Kidney glomerular epithelial cell (primary cell): ENCODE measurements around the gene FAM149A.

Experiments used
- DNase-seq: peaks from one replicate; lab custom pipeline; 2025; lab: John Stamatoyannopoulos, UW

Gene FAM149A

DNA sequence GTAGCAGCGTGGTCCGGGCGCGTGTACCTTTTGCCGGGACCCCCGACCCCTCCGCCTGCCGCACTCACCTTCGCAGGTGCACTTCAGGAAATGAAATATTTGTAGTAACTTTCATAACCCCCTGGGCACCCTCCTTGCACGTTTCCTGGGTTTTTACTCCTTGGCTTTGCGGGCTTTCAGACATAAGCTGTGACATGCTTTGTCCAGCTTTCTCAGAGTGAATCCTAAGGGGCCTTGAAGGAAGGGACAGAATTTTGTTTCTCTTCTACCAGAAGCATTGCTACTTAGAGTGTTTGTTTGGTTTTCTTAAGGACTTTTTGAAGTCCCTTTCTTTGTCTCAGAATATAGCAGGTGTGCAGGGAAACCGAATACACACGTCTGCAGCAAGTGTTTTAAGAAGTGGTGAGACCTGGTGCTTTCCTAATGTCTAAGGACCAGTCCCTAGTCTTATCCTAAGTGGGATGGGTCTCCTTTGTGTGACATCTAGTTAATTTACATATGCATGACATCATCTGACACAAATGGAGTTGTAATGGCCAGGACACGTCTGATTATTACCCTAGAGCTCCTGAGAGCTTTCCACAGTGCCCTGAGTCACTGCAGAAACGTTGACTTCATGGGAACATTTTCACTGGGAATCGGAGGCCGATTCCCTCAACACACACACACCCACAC is 1.3 kb downstream of the FAM149A start:
- peak; percentile 40 for DNase-seq

DNA sequence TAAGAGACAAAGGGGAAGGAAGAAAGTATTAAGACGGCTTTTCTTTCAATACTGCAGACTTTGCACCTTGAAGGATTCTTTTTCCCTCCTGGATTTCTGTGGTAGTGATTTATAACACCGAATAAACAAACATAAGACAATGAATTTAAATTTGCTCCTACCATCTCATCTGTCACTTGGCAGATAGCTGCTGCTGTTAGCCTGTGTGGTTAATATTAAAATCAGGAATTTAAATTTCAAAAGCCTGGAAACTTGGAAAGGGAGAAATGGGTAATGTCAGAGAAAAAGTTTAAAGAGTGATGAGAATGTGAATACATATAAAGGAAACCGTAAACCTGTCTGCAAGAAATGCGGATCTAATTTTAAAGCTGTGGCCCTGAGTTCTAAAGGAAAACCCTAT is 3.4 kb downstream of the FAM149A start:
- DNase-seq: no peak

GRCh38 chr4:186108391-186108790 is 3.9 kb downstream of the FAM149A start:
- DNase-seq: no peak

- DNase-seq: no peak
These were observed 4.7 kb downstream of the FAM149A start for GRCh38 chr4:186109245-186109644.

DNA sequence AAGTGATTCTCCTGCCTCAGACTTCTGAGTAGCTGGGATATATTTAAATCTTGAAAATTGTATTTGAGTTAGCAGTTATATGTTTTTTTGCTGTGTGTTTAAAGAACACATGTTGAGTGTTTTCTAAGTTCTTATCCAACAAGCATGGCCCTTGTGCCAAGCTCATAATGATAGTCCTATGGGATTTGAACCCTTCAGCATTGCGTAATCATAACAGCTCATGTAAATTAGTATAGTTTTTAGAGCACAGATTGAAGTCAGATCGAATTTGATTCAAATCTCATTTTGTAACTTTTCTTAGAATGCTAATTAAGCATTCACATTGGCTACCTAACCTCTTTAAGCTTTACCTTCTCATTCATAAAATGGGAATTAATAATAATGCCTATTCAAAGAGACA is 12.2 kb downstream of the FAM149A start:
- no peak for DNase-seq

- peak; percentile 13 for DNase-seq
These were observed 14.1 kb downstream of the FAM149A start for GRCh38 chr4:186118582-186118981.

DNA sequence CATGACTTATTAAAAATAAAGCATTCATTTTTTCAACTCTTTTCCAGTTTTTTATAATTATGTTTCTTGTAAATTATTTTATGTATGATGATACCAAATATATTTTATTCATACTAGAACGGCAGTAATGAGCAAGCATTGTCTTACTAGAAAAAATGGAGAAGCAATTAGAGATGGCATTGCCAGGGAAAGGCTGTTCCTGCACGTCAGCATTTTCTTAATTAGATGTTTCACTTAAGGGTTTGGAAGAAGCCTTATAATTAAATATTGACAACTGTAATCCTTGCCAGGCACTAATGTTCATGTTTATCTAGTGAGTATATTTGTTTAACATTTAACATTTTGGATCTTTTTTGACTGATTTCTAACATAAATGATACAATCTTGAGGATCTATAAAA is 16.6 kb downstream of the FAM149A start:
- DNase-seq: no peak

DNA sequence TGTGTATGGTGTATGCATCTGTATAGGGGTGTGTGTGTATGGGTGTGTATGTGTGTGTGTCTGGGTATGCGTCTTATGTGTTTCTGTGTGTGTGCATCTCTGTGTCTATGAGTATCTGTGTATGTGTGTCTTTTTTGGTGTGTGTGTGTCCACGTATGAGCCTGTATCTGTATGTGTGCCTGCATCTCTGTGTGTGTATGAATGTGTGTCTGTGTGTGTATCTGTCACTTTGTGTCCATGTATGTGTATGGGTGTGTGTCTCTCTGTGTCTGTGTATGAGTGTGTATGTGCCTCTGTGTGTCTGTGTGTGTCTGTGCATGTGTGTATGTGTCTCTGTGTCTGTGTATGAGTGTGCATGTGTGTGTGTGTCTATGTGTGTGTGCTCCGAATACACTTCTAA is 24.3 kb downstream of the FAM149A start:
- no peak for DNase-seq

- no peak for DNase-seq
These were observed 27.4 kb downstream of the FAM149A start for GRCh38 chr4:186131935-186132334.

DNA sequence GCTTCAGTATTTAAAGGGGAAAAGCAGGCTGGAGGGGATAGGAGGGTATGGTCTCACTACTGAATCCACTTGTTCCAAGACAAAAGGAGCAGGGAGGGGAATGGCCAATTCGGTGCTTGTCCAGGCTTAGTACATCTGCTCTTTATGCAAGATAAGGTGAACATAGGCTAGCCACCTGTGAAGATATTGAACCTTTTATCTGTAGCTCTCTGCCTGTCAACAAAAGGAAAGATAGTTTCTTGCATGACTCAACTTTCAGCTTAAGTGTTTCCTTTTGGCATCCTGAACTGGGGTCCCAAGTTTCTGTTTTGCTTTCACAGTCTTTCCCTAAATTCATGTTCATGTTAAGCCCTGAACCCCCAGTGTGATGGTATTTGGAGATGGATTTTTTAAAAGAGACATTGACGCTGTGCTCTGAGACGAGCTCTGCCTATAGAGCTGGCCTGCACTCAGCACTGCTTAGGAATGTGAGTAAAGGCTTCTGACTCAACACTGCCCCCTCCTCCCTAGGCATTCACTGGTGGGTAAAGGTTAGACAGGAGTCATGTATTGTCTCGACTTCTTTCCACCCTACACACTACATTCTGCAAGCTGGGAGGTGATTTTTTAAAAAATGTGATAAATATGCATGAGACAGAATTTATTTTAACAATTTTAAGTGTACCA is 28.2 kb downstream of the FAM149A start:
- peak; percentile 54 for DNase-seq

- DNase-seq: no peak
These were observed 29.8 kb downstream of the FAM149A start for GRCh38 chr4:186134257-186134656.

DNA sequence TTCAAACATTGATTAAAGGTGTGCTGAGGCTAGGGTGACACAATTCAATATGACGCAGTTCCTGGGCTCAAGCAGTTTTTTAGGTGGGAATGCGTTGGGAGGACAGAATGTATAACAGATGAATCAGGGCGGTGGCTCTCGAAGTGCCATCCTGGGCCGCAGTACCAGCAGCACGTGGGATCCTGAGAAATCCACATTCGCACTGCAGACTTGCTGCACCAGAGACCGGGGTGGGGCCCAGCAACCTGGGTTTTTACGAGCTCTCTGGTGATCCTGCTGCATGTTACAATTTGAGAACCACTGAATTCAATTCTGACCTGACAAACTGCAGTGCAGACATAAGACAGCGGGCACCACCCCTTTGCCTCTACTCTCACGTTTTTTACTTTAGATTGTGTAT is 30.4 kb downstream of the FAM149A start:
- DNase-seq: no peak

- DNase-seq: peak; percentile 12
These were observed 32.8 kb downstream of the FAM149A start for GRCh38 chr4:186137196-186137794.

DNA sequence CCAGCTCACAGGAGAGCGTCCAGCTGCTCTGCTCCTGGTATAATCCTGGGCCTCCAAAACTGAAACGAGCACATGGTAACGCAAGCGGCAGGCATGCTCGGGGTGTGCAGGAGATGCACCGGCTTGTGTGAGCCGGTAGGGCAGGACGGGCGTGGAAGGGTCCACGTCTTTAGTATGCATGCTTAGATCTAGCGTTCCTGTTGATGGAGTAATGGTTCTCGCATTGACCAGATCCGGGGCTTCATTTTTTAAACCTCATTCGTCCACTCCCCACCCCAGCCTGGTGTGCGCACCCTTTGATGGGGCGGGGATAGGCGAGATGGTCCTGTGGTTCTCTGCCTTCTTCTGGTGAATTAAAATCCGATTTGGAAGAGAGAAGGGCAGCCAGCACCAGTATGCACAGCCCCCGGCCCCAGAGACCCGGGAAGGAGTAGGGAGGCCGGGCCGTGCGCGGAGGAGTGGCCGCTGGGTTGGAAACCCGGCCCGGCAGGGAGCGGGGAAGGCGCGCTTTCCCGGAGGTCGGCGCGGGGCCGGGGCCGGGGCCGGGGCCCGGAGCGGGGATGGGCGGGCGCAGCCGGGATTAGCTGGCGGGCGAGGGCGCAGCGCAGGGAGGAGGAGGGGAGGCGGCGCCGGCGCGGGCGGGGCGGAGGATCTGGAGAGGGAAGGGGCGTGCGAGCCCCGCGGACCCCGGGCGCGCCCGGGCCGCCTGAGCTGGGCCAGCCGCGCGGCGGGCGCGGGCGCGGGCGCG is 39.9 kb downstream of the FAM149A start:
- DNase-seq: peak; percentile 30

- peak; percentile 52 for DNase-seq
These were observed 40.6 kb downstream of the FAM149A start for GRCh38 chr4:186144946-186145569.

GRCh38 chr4:186146458-186146857 is 42.0 kb downstream of the FAM149A start:
- no peak for DNase-seq

- DNase-seq: peak; percentile 37
These were observed 44.0 kb downstream of the FAM149A start for GRCh38 chr4:186148336-186148975.

GRCh38 chr4:186149872-186150271 is 45.4 kb downstream of the FAM149A start:
- DNase-seq: peak; percentile 50

DNA sequence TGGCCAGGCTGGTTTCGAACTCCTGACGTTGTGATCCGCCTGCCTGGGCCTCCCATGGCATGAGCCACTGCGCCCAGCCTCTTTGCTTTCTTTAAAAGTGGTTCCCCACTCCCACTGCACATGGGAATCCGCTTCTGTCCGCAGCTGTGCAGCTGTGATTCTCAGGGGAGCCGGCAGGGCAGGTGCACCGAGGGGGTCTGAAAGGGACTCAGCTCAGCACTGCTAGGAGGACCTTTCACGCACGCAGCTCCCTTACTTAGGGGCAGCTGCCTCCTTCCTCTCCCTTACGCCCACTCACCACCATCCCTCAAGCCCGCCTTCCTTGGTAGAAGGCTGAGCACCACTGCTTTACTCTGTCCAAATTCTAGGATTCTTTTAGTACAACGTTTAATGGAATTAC is 46.4 kb downstream of the FAM149A start:
- no peak for DNase-seq

DNA sequence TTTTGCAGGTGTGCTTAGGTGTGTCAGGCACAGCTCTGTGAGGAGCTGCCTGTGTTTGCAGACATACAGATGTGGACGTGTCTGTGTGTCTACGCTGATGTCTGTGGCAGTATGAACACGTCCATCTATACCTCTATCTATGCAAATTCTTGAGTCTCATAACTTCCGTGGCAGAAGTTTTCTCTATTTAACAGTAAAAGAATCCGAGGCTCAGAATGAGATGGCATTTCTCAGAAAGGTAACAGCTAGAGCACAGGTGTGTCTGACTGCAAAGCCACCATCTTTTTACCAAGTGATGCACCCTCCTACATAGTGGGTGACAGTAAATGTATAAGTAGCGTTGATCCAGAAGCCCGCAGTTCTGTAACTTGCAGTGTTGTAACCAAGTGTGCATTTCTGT is 47.0 kb downstream of the FAM149A start:
- no peak for DNase-seq

- DNase-seq: no peak
These were observed 53.7 kb downstream of the FAM149A start for GRCh38 chr4:186158021-186158813.
